ENCODE measurements around the gene NMNAT2.
"Not testable (repeated sequence)": the region's sequence is repeated elsewhere in the genome, so short reads cannot be mapped to it uniquely, and the experiment has no call there.

Gene NMNAT2

DNA sequence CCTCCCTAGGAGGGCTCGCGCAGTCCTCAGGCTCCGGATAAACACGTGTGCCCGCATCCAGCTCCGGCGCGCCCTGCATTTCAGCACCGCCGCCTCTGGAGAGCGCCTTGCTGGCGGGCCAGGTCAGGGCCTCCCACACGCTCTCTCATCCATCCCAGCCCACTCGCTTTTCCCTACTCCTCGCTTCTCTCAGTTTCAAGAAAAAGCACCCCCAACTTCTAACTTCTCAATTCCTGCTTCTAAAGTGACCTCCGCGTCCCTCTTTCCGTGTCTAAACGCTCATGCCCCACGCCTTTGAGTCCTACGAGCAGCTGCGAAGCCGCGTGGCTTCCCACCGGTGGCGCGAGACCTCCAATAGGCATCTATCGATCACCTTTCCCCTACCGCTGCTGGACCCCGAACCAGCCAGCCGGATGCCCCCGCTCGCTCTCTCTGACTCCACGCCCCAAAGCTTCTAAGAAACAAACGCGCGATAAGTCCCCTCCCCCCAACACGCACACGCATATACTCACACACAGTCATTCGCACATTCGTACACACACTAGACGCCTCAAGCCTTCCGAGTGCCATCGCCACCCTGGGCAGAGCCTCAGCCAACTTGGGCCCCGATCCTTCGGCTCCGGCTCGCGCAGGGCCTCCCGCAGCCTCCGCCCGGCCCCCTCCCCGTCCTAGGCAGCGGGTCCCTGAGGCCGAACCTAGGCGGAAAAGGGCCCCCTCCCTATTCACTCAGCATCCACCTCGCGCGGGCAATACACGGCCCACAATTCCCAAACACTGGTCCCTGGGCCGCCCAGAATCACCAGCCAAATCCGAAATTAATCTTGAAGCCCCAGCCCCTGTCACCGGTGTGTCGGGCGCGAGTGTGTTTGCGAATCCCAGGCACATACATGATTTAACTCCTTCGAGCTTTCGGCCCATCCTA, 1.1 kb downstream of the NMNAT2 start:
- DNase-seq = peak; percentile 62

DNA sequence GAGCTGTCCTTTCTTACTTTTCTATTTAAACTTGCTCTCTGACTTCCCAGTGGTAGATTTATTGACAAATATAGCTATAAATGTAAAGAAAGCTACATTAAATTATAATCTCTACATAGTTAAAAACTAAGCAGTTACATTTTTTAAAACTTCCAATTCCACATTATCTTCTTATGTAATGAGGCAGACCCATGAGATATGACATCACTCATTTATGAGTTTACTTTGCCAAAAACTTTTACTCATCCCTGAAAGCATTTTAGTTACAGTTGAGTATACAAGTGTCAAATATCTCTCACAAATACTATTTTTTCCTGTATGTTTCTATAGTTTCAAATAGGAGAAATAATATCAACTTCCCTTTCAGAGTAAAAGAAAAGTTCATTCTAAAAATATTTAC, 3.8 kb downstream of the NMNAT2 start:
- no peak for DNase-seq

DNA sequence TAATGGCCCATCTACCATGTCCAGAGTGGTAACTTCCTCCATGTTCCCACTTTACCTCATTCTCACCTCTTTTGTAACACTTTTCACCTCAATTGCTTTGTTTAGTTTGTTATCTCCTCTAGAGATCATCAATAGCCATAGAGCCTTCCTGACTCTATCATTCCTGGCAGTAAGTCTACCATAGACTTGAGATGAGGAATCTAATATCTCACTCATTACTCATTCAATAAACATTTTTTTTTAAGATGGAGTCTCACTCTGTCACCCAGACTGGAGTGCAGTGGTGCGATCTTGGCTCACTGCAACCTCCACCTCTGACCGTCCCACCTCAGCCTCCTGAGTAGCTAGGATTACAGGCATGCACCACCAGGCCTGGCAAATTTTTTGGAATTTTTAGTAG, 7.1 kb downstream of the NMNAT2 start:
- no peak for DNase-seq

DNA sequence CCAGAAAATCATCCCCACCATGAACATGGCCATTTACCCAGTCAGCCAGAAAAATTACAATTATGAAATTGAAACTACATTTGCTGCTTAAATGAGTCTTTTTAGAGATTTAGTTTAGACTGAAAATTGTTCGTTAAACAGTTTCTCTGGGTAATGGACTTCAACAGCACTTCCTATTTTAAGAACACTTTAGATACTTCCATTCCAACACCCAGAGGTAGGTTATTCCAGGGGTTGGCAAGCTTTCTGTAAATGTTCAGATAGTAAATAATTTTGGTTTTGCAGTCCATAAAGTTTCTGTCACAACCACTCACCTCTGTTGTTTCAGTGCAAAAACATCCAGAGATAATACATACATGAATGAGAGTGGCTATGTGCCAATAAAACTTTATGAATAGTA, 10.2 kb downstream of the NMNAT2 start:
- no peak for DNase-seq

DNA sequence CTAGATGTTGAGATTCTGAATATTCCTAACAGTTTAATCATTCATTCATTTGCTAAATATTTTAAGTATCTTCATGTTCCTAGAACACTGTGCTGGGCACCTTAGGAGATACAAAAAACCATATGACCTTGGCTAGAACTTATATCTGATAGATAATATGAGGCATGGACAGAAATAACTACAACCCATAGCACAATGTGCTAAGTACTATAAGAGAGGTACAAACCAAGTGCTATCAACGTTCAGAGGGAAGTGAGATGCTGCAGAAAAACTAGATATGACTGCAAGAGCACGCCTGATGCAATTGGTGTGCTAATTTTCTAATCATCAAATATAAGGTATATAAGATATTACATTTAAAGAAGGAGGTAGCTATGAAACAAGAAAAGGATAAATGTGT, 10.7 kb downstream of the NMNAT2 start:
- DNase-seq = no peak

DNA sequence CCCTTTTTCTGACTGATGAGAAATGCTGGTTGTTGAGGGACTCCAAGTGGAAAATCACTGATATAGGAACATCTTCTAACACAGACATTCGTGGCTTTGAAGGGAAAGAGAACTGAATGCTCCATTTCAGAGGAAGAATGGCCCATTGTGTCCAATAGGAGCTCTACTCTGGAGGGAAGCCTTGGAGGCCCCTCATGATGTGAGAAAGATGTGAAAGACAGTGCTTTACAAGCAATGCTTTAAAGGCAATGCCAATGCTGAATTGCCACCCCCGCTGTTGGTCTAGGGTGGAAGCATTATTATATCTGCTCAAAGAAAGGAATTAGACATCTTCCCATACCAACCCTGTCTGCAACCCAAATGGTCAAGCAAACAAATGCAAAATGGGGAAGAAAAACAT, 13.7 kb downstream of the NMNAT2 start:
- DNase-seq = no peak

DNA sequence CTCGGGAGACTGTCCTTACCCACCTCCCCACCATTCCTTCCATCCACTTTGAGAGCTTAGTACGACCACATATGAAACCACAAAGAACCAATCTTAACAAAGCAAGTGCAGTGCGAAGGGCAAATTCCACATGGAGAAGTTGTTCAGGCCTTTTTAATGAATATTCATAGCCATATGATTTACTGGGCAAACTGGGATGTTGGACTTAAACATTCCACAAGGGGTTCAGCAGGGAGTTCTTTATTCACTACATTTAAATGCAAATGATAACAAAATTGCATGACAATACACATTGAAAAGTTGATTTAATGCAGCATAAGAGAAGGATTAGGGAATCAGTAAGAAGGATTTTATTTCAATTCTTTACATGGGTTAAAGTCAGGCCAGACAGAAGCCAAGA, 14.7 kb downstream of the NMNAT2 start:
- DNase-seq = no peak

DNA sequence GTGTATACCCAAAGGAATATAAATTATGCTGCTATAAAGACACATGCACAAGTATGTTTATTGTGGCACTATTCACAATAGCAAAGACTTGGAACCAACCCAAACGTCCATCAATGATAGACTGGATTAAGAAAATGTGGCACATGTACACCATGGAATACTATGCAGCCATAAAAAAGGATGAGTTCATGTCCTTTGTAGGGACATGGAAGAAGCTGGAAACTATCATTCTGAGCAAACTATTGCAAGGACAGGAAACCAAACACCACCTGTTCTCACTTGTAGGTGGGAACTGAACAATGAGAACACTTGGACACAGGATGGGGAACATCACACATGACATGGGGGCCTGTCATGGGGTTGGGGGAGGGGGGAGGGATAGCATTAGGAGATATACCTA, 16.6 kb downstream of the NMNAT2 start:
- not testable (repeated sequence) for DNase-seq

DNA sequence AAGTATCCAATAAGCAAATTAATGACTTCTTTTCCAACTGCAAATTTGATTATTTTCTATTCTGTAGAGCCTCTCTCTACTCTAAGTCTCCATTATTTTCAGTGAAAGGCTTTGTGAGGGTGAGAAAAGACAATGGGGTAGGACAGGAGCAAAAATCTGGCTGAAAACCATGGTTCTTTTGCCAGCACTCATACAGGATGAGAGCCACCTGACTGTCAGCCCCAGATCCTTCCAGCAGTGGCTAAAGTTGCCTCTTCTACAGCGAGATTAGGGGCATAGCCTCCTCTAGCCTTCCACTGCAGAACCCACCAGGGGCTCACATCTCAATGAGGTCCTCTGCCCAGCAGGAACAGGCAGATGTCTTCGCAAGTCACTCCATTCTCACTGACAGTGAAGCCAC, 23.7 kb downstream of the NMNAT2 start:
- DNase-seq = no peak

DNA sequence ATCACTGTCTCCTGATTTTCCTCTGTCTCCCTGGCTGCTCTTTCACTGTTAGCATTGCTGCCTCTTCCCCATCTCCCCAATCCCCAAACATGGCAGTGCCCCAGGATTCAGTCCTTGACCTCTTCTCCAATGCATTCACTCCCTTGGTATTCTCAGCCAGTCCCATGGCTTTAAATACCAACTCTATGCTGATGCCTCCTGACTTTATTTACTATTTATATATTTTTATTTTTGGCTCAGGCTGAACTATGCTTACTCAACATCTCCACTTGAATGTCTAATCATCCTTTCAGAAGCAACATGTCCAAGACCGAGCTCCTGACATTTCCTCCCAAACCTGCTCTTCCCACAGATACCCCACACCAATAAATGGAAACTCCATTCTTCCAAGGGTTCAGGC, 26.3 kb downstream of the NMNAT2 start:
- no peak for DNase-seq

DNA sequence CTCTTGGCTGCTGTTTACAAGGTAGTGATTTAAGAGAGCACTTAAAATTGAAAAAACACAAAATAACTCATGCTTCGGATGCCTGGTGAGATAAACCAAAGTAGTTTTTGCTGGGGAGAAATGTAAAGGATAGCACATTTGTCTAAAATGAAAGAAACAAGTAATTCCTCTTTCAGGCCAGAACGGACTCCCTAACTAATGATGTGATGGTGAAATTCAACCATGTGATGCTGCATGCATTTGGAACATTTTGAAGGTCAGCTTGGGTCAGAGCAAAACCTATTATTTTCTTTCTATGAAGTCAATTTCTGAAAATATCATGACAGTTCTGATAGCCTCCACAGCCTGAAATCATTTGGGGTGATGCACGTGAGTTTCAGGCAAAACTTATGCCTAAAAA, 27.6 kb downstream of the NMNAT2 start:
- DNase-seq = no peak

DNA sequence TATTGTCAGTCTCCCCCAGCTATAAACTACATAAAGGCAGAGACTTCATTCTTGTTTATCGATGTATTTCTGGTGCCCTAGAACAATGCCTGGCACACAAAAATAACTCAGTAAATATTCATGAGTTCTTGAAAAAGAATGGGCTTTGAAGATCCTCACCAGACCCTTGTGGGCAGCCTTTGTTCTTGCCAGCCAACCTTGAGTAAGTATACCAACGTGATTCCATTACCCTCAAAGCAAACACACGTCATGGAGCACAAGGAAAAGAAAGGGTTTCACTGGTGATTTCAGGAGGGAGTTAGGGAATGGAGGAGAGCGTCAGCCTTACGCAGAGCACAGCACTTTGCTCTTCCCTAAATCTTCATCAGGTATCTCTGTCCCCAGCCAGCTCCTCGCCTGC, 29.4 kb downstream of the NMNAT2 start:
- DNase-seq = no peak

DNA sequence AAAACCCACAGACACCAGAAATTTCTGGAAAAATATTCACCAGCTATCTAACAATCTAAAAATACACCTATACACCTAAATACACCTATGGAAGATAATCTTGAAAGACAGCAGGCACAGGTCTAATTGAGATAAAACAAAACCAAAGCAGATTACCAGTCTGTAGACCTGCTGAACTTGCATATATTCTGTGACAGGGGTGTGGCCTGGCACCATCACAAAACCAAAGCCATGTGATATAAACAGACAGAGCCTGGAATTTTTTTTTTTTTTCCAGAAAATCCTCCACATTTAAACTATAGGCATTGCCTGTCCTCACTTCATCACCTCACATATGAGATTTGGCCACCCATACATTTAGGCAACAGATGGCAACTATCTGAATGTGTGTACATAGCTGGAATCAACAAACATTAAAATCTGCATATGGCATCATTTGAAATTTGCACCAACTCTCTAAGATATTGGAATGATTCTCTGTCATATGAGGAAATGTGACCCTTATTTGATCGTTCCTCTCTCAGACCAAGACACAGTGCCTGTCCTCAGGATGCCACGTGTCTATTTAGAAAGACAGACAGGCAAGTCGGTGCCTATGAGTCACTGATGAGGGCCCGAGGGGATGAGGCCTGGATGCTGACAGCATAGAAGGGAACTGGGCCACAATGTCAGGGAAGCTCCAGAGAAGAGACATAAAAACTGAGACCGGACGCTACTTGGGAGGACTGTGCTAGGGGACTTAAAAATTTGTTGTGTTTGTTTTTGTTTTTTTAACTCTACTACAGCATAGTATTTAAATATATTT, 32.6 kb downstream of the NMNAT2 start:
- DNase-seq = no peak

DNA sequence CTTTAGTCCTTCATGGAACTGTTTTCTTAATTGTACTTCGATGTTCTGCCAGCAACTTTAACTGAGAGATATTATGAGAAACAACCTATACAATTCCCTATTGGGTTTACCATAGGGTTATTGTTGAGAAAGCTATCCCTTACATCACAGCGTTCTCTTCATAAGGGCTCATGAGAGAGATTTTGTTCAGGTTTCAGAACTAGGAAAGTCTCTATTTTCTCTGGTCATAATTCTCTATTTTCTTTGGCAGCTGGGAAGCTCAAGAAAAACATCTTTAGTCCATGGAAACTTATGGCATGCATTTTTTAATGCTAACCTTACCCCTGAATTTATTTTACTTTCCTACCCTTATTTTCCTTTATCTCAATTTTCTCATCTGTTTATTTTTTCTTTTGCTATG, 38.2 kb downstream of the NMNAT2 start:
- no peak for DNase-seq

DNA sequence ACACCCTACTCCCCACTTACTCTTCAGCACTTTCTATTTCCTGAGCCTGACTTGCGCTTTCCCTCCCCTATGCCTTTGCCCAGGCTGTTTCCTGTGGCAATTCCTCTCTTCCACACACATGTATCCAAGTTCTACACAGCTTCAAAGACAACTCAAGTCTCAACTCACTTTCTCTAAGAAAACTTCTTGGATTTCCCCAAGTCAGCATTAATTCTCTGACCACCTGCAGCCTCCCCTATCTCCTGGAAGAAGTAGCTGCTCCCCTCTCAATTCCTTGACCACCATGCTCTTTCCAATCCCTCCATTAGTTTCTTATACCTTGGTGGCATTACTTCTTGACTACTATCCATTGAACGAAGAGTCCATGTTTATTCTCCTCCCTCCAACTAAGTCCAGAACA, 42.8 kb downstream of the NMNAT2 start:
- no peak for DNase-seq

DNA sequence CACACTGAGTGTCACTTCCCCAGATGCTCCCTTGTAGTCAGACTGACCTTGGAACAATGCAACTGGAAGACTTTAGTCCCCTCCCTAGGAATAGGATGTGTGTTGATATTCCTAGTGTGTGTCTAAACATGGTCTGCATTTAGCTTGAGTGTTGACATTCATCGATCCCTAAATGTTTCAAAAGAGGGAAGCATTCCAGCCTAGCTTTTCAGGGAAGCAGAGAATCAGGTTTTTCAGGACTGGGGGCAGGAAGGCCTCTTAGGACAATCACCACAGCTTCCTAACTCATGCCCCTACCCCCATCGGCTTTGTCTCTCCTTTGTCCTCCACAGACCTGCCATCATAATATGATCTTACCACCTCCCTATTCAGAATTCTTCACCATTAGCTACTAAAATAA, 43.4 kb downstream of the NMNAT2 start:
- DNase-seq = no peak

DNA sequence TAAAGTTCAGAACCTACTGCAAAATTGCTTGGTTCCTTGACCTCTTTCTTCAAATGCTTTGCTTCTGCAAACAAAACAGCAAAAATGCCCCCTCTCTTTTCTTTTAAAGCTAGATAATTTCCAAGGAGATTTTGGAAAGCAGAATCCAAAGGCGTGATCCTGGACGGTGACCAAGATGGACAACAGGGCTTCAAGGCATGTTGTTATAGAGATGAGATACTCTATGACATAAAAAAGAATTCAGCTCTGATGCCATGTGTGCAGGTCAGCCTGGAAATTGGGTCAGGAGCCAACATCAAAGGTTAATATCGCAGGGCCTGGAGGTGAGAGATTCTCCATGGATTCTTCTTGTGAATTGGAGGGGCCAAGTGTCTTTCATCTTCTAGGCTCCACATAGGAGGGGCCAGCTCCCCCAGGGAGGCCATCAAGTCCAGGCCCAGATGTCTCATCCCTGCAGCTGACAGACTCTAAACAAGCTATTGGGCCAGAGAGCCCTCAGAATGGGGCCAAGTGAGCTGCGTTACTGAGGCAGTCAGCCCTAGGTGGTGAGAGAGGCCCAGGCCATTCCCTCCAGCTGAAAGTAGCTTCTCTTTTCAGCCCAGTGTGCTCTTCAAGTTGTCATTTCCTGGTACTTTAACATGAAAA, 45.5 kb downstream of the NMNAT2 start:
- no peak for DNase-seq

DNA sequence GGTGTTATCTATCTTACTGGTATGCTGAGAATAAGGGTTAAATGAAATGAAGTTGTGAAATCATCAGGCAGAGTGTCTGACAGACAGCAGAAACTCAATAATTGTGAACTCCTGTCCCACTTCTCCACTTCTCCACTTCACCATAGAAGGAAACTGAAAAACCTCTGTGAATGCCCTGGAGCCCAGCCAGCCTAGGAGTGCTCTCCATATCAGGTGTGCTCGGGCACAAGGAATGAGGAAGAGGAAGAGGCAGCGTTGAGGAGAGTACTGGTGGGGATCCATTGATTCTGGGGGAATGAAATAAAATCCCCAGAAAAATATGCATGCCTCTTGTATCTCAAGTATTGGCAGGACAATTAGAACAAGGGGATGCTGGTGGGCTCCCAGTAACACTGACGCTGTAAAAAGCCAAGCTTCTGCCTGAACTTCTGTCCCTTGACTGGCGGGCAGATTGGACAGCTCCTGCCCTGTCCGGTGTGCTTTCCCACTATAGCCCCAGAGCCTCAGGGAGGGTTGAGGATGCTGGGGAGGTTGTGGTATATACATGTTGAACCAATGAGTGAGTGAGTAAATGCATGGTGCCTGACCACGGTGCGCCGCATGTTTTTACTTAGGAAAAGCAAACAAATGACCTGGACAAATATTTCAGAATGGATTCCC, 47.7 kb downstream of the NMNAT2 start:
- DNase-seq = no peak

DNA sequence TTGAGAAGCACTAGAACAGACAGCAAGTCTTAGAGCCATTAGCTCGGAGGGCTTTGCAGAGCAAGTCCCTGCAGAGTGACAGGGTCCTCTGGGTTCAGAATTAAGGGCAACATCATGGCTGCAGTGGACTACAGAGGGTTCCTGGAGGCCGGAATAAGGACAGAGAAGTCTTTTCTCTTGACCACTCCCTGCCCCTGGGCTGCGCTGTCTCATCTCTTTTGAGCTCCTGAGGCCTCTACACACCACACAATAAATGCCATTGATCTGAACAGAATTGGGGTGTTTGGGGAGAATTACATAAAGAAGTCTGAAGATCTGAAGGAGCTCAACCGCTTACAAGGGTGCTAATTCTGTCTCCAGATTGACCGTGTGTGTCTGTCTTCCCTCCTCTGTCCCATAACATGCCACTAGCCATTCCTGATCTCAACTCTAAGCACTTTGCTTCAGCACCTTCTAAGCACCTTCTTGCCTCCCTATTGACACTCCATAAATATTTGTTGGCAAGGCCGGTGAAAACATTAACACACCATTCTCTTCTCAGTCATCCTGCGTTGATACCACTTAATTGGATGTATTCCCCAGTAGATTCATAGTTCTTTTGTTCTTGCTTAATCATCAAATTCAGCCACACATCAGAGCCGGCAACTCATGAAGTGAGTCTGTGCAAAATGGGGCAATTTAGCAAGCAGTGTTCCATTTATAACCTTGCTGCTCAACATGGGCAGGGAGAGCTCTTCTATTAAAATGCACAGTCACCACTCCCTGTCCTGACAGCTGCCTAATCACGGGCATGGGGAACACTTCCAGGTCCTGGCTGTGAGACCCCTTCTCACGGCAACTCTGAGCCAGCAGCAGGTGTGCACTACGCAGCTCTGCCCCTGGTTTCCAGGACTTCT, 49.7 kb downstream of the NMNAT2 start:
- no peak for DNase-seq

DNA sequence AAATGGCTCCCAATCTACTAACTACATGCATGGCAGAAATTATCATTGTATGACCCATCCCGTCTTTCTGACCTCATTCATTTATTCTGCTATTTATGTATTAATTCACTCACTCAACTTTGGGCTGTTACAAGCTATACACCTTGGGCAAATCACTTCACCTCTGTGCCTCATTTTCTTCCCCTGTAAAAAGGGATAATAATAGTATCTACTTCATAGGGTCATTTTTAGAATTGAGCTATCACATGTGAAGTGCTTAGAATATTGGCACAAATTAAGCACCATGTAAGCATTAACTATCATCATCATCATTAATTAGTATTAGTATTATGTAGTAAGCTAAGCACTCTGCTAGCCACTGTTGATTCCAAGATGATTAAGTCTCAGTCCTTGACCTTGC, 52.1 kb downstream of the NMNAT2 start:
- DNase-seq = no peak

DNA sequence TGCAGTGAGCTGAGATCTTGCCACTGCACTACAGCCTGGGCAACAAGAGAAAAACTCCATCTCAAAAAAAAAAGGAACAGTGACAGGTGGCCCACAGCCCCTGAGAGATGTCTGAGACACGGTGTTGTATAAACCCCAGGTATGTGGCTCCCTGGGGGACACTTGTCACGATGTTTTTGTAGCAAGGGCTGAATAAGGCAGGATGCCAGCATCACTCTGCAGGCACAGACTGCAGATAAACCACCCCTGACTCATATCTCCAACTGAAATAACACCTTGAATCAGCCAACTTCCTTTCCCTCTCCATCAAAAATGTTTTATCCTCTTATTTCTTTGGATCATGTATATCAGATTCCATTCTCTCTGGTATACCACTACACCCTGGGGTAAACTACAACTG, 52.5 kb downstream of the NMNAT2 start:
- no peak for DNase-seq

DNA sequence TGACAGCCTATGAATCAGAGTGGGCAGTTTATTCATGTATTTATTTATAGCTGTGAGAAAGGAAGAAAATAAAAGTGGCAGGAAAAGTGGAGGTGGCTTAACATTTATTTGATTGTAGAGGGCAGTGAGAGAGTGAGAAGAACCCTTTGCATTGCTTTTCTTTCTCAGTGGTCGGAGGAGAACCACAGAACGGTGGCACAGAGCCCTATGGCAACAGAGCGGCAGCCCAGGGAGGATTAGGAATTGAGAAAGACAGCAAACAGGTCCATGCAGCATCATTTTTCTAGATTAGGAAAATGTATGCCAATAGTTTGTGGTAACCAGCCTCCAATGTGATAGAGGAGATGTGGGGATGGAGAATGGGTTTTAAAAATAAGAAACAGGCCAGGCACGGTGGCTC, 53.1 kb downstream of the NMNAT2 start:
- DNase-seq = no peak

Measured in hematopoietic multipotent progenitor cell treated with erythropoietin and hydrocortisone succinate and interleukin-3 and kit ligand, for 6 days (in vitro differentiated cells).